BJ (cell line): Measurements from ENCODE around the gene MRPL28. TPM values are rescaled to one million over a fixed set of nuclear protein-coding genes. Genes with fewer than 3 reads are reported as not detected.

Source experiments
- CTCF ChIA-PET: fragments of 350-600 bp; formaldehyde crosslinking; extraction: SDS; loops from one replicate; lab custom pipeline; 2021; ENCODE audit warnings: antibody characterized with exemption, inconsistent platforms; lab: Yijun Ruan, JAX
- POLR2A ChIA-PET: fragments of 300-600 bp; sonication (Branson Sonifier 250); formaldehyde crosslinking; extraction: SDS; loops from one replicate; lab custom pipeline; 2021; ENCODE audit warnings: antibody characterized with exemption; lab: Charles Lee
- DNase-seq: peaks from one replicate; pipeline ENCODE4 v3.0.0-alpha.2; 2011; ENCODE audit warnings: low read depth
- H3K27me3 ChIP-seq: 2 replicates; pipeline ENCODE4 v1.6.0; 2011; ENCODE audit warnings: low read length; ENCODE audit not compliant: control insufficient read depth, insufficient read depth
- H3K36me3 ChIP-seq: 2 replicates; pipeline ENCODE4 v1.5.1; 2011; ENCODE audit warnings: low read length; ENCODE audit not compliant: control insufficient read depth, insufficient read depth
- H3K4me3 ChIP-seq: 2 replicates; pipeline ENCODE4 v1.5.1; 2011; ENCODE audit warnings: low read depth, mild to moderate bottlenecking, control low read depth, low read length
- CTCF ChIP-seq: IDR thresholded peaks from 2 replicates; pipeline ENCODE4 v1.5.1; 2011; ENCODE audit warnings: low read depth, mild to moderate bottlenecking, control low read depth, inconsistent platforms, low read length, moderate library complexity; ENCODE audit not compliant: insufficient read depth
- polyA plus RNA-seq: library from polyadenylated mRNA; depleted of rRNA; stranded (reverse); fragments of >200 nt; gene quantifications from 2 replicates; pipeline ENCODE4 v1.2.3, GENCODE V29; 2011

MRPL28 gene
- polyA plus RNA-seq, 1 experiment = 188 TPM

- TF ChIP-seq CTCF = peak; percentile 90
- ChIA-PET CTCF (interaction anchor here (0.6 to 2.7 kb wide), 35 partner anchors 8 to 1112 kb away, joined by 3 to 67 read pairs (median 4); partner anchors contain the start of genes ARHGDIG, AXIN1, HBQ1 and MRPL28), POLR2A (no interaction called here)
- H3K4me3 ChIP-seq = no peak overlapping the region
- H3K36me3 ChIP-seq = peaks cover 5% of the 10 kb centered on the region
- DNase-seq = no peak
- no peaks in the 10 kb centered on the region for H3K27me3 ChIP-seq
These were observed 8.3 kb downstream of the MRPL28 start for GRCh38 chr16:361872-362701.

- no peak for TF ChIP-seq CTCF
These were observed 8.9 kb downstream of the MRPL28 start for GRCh38 chr16:361341-361871.

GRCh38 chr16:360698-361336, 9.5 kb downstream of the MRPL28 start:
- no peak for DNase-seq
- TF ChIP-seq CTCF = no peak
- Histone ChIP-seq H3K4me3 (no peak overlapping the region), H3K27me3 (no peaks in the 10 kb centered on the region), H3K36me3 (no peaks in the 10 kb centered on the region)
- POLR2A ChIA-PET = no interaction called here
- CTCF ChIA-PET = interaction anchor here (0.9 to 2.7 kb wide), 11 partner anchors 14 to 295 kb away, joined by 3 to 67 read pairs (median 6); partner anchors contain the start of gene RHBDF1

More at GRCh38 chr16:361341-361871, 8.9 kb downstream of the MRPL28 start:
- CTCF ChIA-PET = interaction anchor here (0.7 to 2.7 kb wide), 22 partner anchors 9 to 296 kb away, joined by 3 to 67 read pairs (median 6); partner anchors contain the start of genes AXIN1, MRPL28 and RHBDF1
- Histone ChIP-seq H3K27me3 (no peaks in the 10 kb centered on the region), H3K4me3 (no peak overlapping the region), H3K36me3 (peaks cover 2% of the 10 kb centered on the region; the same call in 1 of the 2 replicates)
- POLR2A ChIA-PET = no interaction called here
- DNase-seq = no peak

GRCh38 chr16:359871-360697, 10.3 kb downstream of the MRPL28 start:
- Histone ChIP-seq H3K27me3 (no peaks in the 10 kb centered on the region), H3K4me3 (no peak overlapping the region), H3K36me3 (no peaks in the 10 kb centered on the region)
- ChIA-PET POLR2A (no interaction called here), CTCF (interaction anchor here (1.0 kb wide), 1 partner anchor 253 kb away, joined by 4 read pairs; no protein-coding TSS in a partner anchor)
- DNase-seq = no peak
- no peak for TF ChIP-seq CTCF
